ENCODE results near the gene SWI5.

SWI5 gene

DNA sequence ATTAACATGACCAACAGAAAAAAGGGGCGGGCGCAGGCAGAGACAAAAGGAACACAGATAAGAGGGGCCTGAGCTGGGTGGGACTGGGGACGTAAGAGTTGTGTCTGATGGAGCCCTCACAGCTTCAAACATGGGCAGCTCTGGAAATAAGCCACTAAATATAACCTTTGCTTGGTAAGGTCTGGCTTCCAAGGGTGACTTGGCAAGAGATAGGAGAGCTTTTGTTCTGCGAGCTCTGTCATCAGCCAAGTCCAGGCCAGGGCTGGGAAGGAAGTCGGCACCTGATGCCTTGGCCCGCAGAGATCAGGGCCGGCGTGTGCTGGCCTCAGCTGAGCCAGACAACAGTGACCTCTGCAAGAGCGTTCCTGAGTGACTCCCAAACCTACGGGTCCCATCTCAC lies 34.4 kb downstream of the SWI5 start:
- TF ChIP-seq, protein P1, sequence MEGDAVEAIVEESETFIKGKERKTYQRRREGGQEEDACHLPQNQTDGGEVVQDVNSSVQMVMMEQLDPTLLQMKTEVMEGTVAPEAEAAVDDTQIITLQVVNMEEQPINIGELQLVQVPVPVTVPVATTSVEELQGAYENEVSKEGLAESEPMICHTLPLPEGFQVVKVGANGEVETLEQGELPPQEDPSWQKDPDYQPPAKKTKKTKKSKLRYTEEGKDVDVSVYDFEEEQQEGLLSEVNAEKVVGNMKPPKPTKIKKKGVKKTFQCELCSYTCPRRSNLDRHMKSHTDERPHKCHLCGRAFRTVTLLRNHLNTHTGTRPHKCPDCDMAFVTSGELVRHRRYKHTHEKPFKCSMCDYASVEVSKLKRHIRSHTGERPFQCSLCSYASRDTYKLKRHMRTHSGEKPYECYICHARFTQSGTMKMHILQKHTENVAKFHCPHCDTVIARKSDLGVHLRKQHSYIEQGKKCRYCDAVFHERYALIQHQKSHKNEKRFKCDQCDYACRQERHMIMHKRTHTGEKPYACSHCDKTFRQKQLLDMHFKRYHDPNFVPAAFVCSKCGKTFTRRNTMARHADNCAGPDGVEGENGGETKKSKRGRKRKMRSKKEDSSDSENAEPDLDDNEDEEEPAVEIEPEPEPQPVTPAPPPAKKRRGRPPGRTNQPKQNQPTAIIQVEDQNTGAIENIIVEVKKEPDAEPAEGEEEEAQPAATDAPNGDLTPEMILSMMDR (conservative IDR thresholded peaks at IDR 0.05; ENCODE audit: low read depth, low read length) = no peak
- DNase-seq (ENCODE audit: low read depth) = no peak
- no peak overlapping the region for H3K4me3 ChIP-seq (ENCODE audit: low read length)

DNA sequence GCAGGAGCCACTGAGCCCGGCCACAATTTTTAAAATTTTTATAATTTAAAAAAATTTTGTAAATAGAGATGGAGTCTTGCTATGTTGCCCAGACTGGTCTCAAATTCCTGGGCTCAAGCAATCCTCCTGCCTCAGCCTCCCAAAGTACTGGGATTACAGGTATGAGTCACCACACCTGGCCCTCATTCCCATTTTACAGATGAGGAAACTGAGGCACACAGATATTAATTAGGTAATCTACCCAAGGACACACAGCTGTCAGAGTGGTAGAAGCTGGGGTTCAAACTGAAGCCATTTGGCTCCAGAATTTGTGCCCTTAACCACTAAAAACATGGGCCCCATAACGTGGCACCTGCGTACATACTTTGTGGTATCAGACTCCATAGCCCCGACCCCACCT lies 38.6 kb downstream of the SWI5 start:
- DNase-seq (ENCODE audit: low read depth) = no peak
- H3K4me3 ChIP-seq (ENCODE audit: low read length) = no peak overlapping the region
- TF ChIP-seq, protein P1 (conservative IDR thresholded peaks at IDR 0.05; ENCODE audit: low read depth, low read length) = no peak

DNA sequence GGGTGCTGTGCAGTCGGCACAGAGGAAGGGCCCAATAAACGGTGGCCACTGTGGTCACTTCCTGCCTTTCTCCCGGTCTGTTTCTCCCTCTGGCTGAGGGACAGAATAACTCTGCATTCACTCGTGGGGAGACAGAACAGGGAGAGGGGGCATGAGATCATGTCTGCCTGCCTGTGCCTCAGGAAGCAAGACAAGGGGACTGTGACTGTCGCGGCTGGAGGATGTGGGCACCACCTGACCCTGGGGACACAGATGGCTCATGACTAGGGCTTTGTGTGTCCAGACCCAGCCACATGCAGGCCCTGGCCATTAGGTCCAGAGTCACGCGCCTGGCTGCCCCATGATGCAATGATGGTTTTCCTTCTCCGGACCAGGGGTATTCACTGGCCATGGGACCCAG lies 40.3 kb downstream of the SWI5 start:
- no peak for DNase-seq (ENCODE audit: low read depth)
- TF ChIP-seq, protein P1 (conservative IDR thresholded peaks at IDR 0.05; ENCODE audit: low read depth, low read length) = no peak
- H3K4me3 ChIP-seq (ENCODE audit: low read length) = no peak overlapping the region

DNA sequence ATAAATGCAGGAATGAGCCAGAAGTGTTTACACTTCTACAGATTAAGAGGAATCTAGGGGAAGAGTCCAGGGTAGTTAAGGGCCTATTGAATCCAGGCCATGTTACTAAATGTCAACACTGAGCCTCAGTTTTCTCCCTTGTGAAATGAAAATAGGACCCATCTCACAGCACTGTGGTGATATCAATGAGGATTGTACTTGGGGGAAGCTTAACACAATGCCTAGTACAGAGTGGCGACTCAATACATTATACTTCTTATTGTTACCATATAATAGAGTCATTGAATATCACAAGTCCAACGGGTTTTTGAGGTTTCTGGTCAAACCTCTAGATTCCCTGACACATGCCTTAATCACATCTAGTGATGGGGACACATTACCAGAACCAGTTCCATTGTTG lies 41.6 kb downstream of the SWI5 start:
- H3K4me3 ChIP-seq (ENCODE audit: low read length) = no peak overlapping the region
- no peak for DNase-seq (ENCODE audit: low read depth)
- TF ChIP-seq, protein P1 (conservative IDR thresholded peaks at IDR 0.05; ENCODE audit: low read depth, low read length) = no peak

DNA sequence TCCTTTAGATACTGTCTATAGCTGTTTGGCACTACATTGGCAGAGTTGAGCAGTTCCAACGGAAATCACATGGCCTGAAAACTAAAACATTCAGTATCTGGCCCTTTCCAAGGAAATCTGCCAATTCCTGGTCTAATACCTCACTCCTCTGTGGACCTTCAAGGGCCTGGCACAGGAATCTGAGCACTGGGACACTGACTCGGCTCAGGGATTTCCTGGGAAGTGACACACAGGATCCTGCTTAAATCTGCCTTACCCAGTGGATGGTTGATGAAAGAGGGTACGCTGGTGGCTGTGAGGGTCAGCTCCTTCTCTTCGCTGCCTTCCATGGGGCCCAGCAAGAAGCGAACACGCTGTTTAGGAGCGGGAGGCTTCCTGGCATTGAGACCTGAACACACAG lies 45.3 kb downstream of the SWI5 start:
- peak overlapping the region; percentile 93 for H3K4me3 ChIP-seq (ENCODE audit: low read length)
- TF ChIP-seq, protein P1 (conservative IDR thresholded peaks at IDR 0.05; ENCODE audit: low read depth, low read length) = no peak
- DNase-seq (ENCODE audit: low read depth) = no peak

DNA sequence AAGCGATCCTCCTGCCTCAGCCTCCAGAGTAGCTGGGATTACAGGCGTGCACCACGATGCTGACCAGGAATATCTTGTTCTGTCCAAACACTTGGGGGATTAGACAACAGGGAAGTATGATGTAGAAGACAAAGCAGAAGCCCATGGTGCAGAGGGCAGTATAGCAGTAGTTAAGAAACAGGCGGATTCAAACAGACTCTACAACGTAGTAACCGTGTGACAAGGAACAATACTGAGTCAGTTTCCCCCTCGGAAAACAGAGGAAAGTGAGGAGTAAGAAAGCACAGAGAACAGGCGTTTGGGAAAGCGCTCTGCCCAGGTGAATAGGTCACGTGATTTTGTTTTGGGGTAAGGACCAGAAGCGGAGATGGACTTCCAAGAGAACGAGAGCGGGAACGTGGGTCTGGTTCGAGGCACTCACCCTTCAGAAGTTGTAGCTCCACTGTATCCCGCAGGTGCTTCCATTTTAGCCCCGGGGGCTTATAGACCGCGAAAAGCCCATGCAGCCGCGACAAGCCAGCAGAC lies 45.9 kb downstream of the SWI5 start:
- TF ChIP-seq, protein P1 (conservative IDR thresholded peaks at IDR 0.05; ENCODE audit: low read depth, low read length) = no peak
- no peak for DNase-seq (ENCODE audit: low read depth)
- peak overlapping the region; percentile 93 for H3K4me3 ChIP-seq (ENCODE audit: low read length)

DNA sequence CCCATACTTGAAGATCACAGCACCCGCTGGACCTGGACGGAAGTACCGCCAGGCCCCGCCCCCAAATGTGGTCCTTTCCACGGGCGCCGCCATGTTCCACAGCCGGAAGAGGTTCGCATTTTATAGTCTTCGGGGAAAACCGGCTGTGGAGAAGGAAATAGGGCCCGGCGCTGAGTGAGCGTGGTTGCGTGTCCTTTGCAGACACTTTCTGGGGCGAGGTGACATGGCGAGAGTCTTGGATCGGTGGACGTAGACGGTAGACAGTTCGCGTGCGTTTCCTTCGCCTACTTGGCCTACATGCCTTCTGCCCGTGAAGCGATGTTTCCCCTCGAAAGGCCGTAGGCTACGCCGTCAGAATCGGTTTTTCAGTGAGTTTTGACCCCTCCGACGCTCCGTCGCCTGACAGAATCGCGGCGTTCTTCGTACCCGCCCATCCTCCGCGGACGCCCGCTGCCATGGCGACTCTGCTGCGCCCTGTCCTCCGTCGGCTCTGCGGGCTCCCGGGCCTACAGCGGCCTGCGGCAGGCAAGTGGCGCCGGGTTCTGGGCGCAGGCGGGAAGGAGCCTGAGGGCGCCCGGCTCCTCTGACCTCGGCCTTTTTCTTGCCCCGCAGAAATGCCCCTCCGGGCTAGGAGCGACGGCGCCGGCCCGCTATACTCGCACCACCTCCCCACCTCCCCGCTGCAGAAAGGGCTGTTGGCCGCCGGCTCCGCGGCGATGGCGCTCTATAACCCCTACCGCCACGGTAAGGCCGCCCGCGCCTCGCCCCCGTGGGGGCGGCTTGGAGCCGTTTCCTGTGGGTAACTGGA lies 46.5 kb downstream of the SWI5 start, which contains the start of the genes COQ4 and TRUB2:
Gene COQ4 (plus strand): TSS at position 436 of the 808 bp plus-strand sequence. CDS start 20 bp downstream, at position 456.
Gene TRUB2 (minus strand): TSS at position 44 of the 808 bp plus-strand sequence. CDS start 39 bp downstream, at position 5.
- TF ChIP-seq, protein P1 (conservative IDR thresholded peaks at IDR 0.05; ENCODE audit: low read depth, low read length) = no peak
- H3K4me3 ChIP-seq (ENCODE audit: low read length) = peak within 1 kb of the TSS; percentile 93
- peak; percentile 75 for DNase-seq (ENCODE audit: low read depth)
